Mononuclear cell (primary cell): Measurements from ENCODE around the gene DDB1. TPM values are rescaled to one million over a fixed set of nuclear protein-coding genes. Genes with fewer than 3 reads are reported as not detected.
"Not testable (repeated sequence)": the region's sequence is repeated elsewhere in the genome, so short reads cannot be mapped to it uniquely, and the experiment has no call there.

ENCODE experiments used
- H3K27me3 ChIP-seq: 2 replicates; pipeline ENCODE4 v1.6.0; 2011; ENCODE audit warnings: low read length, control low read depth; ENCODE audit not compliant: insufficient read depth
- H3K4me1 ChIP-seq: 2 replicates; pipeline ENCODE4 v1.5.1; 2011; ENCODE audit warnings: mild to moderate bottlenecking, low read length, control low read depth; ENCODE audit not compliant: insufficient read depth
- H3K4me3 ChIP-seq: 2 replicates; pipeline ENCODE4 v1.5.1; 2011; ENCODE audit warnings: mild to moderate bottlenecking, low read length, moderate library complexity
- H3K9me3 ChIP-seq: 2 replicates; pipeline ENCODE4 v1.5.1; 2011; ENCODE audit warnings: low read depth, mild to moderate bottlenecking, control low read depth, low read length
- total RNA-seq: library from RNA; depleted of rRNA; stranded (reverse); fragments of >200 nt; gene quantifications from one replicate; pipeline ENCODE4 v1.2.3, GENCODE V29; 2012

Gene DDB1
- total RNA-seq, 1 donor, result 89.8 TPM

- H3K4me1 ChIP-seq, result no peaks in the 10 kb centered on the region
- H3K27me3 ChIP-seq, result no peaks in the 10 kb centered on the region
- H3K9me3 ChIP-seq, result no peaks in the 10 kb centered on the region
- no peak overlapping the region for H3K4me3 ChIP-seq
These were observed 68.5 kb downstream of the DDB1 start for GRCh38 chr11:61264371-61264770.

DNA sequence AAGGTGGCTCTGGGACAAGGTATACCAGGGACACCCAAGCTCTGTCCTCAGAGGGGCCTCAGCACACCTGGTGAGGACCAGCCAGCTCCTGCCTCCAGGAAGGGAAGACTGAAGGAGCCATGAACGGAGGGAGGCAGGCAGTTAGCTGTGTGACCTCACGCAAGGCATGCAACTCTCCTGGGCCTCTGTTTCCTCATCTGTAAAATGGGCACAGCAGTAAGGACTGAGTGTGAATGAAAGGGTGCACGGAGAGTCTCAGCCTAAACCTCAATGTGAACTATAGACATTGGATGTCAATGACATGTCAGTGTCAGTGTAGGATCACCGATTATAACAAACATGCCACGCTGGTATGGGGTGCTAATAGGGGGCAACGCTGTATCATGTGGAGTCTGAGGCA lies 73.5 kb downstream of the DDB1 start:
- H3K4me1 ChIP-seq, result no peaks in the 10 kb centered on the region
- no peaks in the 10 kb centered on the region for H3K27me3 ChIP-seq
- no peaks in the 10 kb centered on the region for H3K9me3 ChIP-seq

DNA sequence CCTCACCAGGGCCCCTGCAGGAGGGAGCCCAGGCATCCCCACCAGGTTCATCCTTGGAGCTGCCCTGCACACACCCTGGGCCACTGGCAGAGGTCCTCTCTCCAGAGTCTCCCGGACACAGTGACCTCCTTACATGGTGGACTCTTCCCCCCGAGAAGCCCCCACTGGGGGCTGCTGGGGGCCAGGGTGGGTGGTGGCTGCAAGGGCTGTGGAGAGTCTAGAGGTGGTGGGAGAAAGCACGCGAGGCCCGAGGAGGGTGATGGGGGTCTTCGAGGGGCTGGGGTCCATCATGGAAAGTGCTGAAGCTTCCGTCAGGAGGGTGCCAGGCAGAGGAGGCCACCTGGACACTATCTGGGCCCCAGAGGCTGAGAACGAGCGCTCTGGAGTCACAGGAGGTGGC lies 74.4 kb downstream of the DDB1 start:
- Histone ChIP-seq H3K9me3 (no peaks in the 10 kb centered on the region), H3K4me1 (no peaks in the 10 kb centered on the region), H3K27me3 (no peaks in the 10 kb centered on the region), H3K4me3 (no peak overlapping the region)

More for the DNA sequence above, 73.5 kb downstream of the DDB1 start:
- no peak overlapping the region for H3K4me3 ChIP-seq

GRCh38 chr11:61256710-61257482 lies 76.0 kb downstream of the DDB1 start:
- Histone ChIP-seq H3K27me3 (no peaks in the 10 kb centered on the region), H3K9me3 (no peaks in the 10 kb centered on the region), H3K4me1 (no peaks in the 10 kb centered on the region), H3K4me3 (no peak overlapping the region)

DNA sequence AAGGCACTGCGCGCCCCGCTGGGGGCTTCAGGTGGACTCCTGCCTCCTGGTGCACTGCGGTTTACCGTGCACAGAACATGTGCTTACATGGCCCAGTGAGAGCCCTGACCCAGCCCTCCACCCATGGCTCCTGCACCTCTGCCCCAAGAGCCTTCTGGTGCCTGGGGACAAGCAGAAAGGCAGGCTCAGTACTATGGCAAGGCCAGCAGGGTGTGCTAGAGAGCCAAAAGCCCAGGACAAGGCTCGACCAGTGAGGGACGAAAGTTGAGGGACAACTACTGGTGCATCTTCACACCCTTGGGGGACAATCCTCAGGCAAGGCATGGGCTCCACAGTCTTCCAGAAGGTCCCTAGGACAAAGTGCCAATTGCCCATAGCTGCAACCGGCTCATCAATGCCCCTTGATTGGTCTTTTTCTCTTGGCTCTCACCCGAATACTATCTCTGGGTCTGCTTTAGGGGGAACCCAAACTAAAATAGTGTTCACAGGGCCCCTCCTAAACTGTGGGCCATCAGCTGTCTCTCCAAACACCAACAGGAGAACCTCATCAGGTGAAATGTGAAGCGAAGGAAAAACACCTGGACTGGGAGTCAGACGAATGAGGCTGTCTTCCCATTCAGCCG lies 78.4 kb downstream of the DDB1 start:
- Histone ChIP-seq H3K4me1 (no peaks in the 10 kb centered on the region), H3K27me3 (no peaks in the 10 kb centered on the region), H3K9me3 (no peaks in the 10 kb centered on the region), H3K4me3 (no peak overlapping the region)

DNA sequence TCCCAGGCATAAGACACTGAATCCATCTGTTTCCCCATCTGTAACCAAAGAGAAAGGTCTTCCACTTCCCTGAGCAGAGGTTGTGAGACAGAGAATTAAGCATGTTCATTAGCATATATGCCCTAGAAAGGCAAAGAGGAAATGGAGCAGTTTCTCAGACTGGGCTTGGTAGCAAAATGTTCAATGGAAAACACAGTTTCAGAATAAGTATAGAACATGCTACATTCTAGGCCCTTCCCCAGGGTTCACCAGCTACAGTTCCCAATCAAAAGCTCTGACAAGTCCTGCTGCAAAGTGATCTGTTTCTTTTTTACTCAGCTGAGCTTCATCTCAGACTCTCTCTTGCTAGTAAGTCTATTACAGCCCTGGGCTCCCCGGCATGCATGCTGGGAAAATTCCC lies 80.6 kb downstream of the DDB1 start:
- H3K9me3 ChIP-seq, H3K27me3 ChIP-seq, H3K4me3 ChIP-seq, H3K4me1 ChIP-seq: not testable (repeated sequence)

DNA sequence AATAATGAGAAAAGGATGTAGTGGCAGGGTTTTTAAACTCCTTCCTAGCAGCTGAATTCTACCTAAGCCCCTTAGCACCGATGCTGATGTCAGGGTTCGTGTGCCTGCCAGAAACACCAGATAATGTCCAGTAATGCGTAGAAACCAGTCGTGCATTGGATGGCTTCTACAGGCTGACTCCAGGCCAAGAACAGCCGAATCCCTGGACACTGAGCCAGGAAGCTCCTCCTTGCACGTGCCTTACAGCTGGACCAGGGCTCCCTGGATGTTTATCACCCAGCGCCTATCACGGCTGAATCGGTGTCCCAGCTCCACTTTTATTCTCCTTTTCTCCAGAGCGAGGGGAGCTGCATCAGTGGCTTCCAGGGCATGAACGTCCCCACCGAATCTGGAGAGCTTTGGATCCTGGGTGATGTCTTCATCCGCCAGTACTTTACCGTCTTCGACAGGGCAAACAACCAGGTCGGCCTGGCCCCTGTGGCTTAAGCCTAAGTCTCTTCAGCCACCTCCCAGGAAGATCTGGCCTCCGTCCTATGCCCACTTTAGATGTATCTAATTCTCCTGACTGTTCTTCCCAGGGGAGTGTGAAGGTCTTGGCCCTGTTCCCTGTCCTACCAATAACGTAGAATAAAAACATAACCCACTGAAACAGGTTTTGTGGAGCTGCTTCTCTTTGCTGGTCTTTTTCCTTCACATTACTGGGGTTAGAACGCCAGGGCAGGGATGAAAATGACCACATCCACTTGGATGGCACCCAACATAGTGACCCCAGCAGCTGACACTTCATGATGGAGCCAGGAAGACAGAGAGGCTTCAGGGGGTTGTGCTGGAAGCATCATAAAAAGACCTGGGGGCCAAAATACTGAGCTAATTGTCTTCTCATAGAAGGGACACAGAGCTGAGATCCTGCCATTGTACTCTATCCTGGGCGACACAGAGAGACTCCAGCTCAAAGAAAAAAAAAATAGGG lies 81.8 kb downstream of the DDB1 start:
- not testable (repeated sequence) for H3K4me1 ChIP-seq, H3K27me3 ChIP-seq, H3K4me3 ChIP-seq, H3K9me3 ChIP-seq

Other genes starting within 250 kb of the DDB1 start
- gene CD5, start 230.6 kb downstream of the DDB1 start, total RNA-seq, result 89.6 TPM
- gene VPS37C, start 171.7 kb downstream of the DDB1 start, total RNA-seq, result 5.5 TPM
- gene PGA3, start 129.6 kb downstream of the DDB1 start, total RNA-seq, result 0.21 TPM
- gene PGA4, start 110.8 kb downstream of the DDB1 start, total RNA-seq, result 0.21 TPM
- 0.52 TPM for gene PGA5, start 91.9 kb downstream of the DDB1 start, total RNA-seq
- 0.52 TPM for gene VWCE, start 37.8 kb downstream of the DDB1 start, total RNA-seq
- 18.5 TPM for gene TKFC, start 123 bp upstream of the DDB1 start, total RNA-seq
- gene CYB561A3, start 28.8 kb upstream of the DDB1 start, total RNA-seq, result 46.4 TPM
- 40.5 TPM for gene TMEM138, start 29.3 kb upstream of the DDB1 start, total RNA-seq
- gene TMEM216, start 59.5 kb upstream of the DDB1 start, total RNA-seq, result 4.4 TPM
- gene CPSF7, start 96.9 kb upstream of the DDB1 start, total RNA-seq, result 49.0 TPM
- gene SDHAF2, start 97.0 kb upstream of the DDB1 start, total RNA-seq, result 52.2 TPM
- gene LRRC10B, start 175.6 kb upstream of the DDB1 start, total RNA-seq, result not detected
- under 0.01 TPM for gene SYT7, start 248.0 kb upstream of the DDB1 start, total RNA-seq